GM18867 (cell line): ENCODE results near the gene IFNL1.
"Not testable (repeated sequence)": the region's sequence is repeated elsewhere in the genome, so short reads cannot be mapped to it uniquely, and the experiment has no call there.

Experiments
- ATAC-seq: cut with Tn5 transposase; IDR thresholded peaks from one replicate; pipeline ENCODE4 v1.9.1; 2021; ENCODE audit warnings: mild to moderate bottlenecking, moderate library complexity; ENCODE audit not compliant: unreplicated experiment

Gene IFNL1

GRCh38 chr19:39308531-39309304, 12.5 kb downstream of the IFNL1 start:
- ATAC-seq = no peak

- not testable (repeated sequence) for ATAC-seq
Observed at GRCh38 chr19:39309305-39309670, 13.1 kb downstream of the IFNL1 start.

- no peak for ATAC-seq
Observed at GRCh38 chr19:39310558-39311311, 14.5 kb downstream of the IFNL1 start.

- ATAC-seq = no peak
Observed at GRCh38 chr19:39314016-39314728, 18.0 kb downstream of the IFNL1 start.

- no peak for ATAC-seq
Observed at GRCh38 chr19:39315933-39316332, 19.7 kb downstream of the IFNL1 start.

- no peak for ATAC-seq
Observed at GRCh38 chr19:39316627-39317321, 20.6 kb downstream of the IFNL1 start.

- ATAC-seq = no peak
Observed at GRCh38 chr19:39317476-39317875, 21.3 kb downstream of the IFNL1 start.

GRCh38 chr19:39318071-39318470, 21.9 kb downstream of the IFNL1 start:
- no peak for ATAC-seq

GRCh38 chr19:39318690-39319089, 22.5 kb downstream of the IFNL1 start:
- ATAC-seq = no peak

GRCh38 chr19:39319098-39319891, 23.1 kb downstream of the IFNL1 start:
- no peak for ATAC-seq

- no peak for ATAC-seq
Observed at GRCh38 chr19:39319892-39320248, 23.7 kb downstream of the IFNL1 start.

- no peak for ATAC-seq
Observed at GRCh38 chr19:39321117-39321831, 25.1 kb downstream of the IFNL1 start.

- ATAC-seq = no peak
Observed at GRCh38 chr19:39321832-39322176, 25.6 kb downstream of the IFNL1 start.

- no peak for ATAC-seq
Observed at GRCh38 chr19:39324242-39324842, 28.1 kb downstream of the IFNL1 start.

GRCh38 chr19:39325778-39326665, 29.8 kb downstream of the IFNL1 start:
- ATAC-seq = no peak

GRCh38 chr19:39327363-39328045, 31.3 kb downstream of the IFNL1 start:
- ATAC-seq = no peak

GRCh38 chr19:39328046-39328705, 32.0 kb downstream of the IFNL1 start:
- ATAC-seq = no peak
